Right atrium auricular region (tissue), 2 donors: ENCODE results near the gene KRT222. TPM values are rescaled to one million over a fixed set of nuclear protein-coding genes. Genes with fewer than 3 reads are reported as not detected.

Experiments used
- DNase-seq: peaks from one replicate; pipeline ENCODE4 v3.0.0-alpha.2; 2019; ENCODE audit warnings: low spot score
- H3K27ac ChIP-seq, 2 donors: fragments of 200-600 bp; sonication (generic); 1 replicate in 1 of 2; 2 replicates in 1 of 2; pipeline ENCODE4 v1.5.1; 2016 to 2019
- H3K27me3 ChIP-seq, 2 donors: fragments of 200-600 bp; sonication (generic); one replicate each; pipeline versions ENCODE4 v1.5.1 to v1.6.0; 2017 to 2019
- H3K36me3 ChIP-seq: fragments of 200-600 bp; sonication (generic); one replicate; pipeline ENCODE4 v1.5.1; 2016
- H3K4me1 ChIP-seq, 2 donors: fragments of 200-600 bp; sonication (generic); one replicate each; pipeline versions ENCODE4 v1.5.1 to v1.6.0; 2017 to 2019
- H3K4me3 ChIP-seq, 2 donors: fragments of 200-600 bp; sonication (generic); 1 replicate in 1 of 2; 2 replicates in 1 of 2; pipeline ENCODE4 v1.5.1; 2017 to 2019; ENCODE audit warnings: mild to moderate bottlenecking in 1 of 2, moderate library complexity in 1 of 2
- H3K9me3 ChIP-seq, 2 donors: fragments of 200-600 bp; sonication (generic); one replicate each; pipeline ENCODE4 v1.5.1; 2019
- CTCF ChIP-seq, 2 donors: fragments of 200-600 bp; sonication (generic); IDR thresholded peaks; one replicate each; pipeline ENCODE4 v1.5.1; 2019; ENCODE audit warnings: antibody characterized with exemption in 2 of 2
- total RNA-seq, 2 donors: library from RNA; depleted of rRNA; stranded (reverse); fragments of >200 nt; gene quantifications; one replicate each; pipeline ENCODE4 v1.1.0, GENCODE V29; 2016

Gene KRT222
- total RNA-seq, 2 donors from 2014 or later = 0.94 TPM; not detected in 1

- no peaks in the 10 kb centered on the region for H3K27me3 ChIP-seq
- no peaks in the 10 kb centered on the region for H3K36me3 ChIP-seq
These were observed 37.3 kb upstream of the KRT222 start for GRCh38 chr17:40702271-40702670.

GRCh38 chr17:40699853-40700252 lies 34.9 kb upstream of the KRT222 start:
- Histone ChIP-seq H3K4me3 (no peak overlapping the region), H3K27me3 (no peaks in the 10 kb centered on the region), H3K27ac (no peak overlapping the region), H3K36me3 (no peaks in the 10 kb centered on the region), H3K4me1 (no peaks in the 10 kb centered on the region), H3K9me3 (no peaks in the 10 kb centered on the region)
- no peak for TF ChIP-seq CTCF (IDR thresholded peaks at IDR 0.05)
- no peak for DNase-seq

More at GRCh38 chr17:40702271-40702670, 37.3 kb upstream of the KRT222 start:
- no peaks in the 10 kb centered on the region for H3K9me3 ChIP-seq
- no peaks in the 10 kb centered on the region for H3K4me1 ChIP-seq
- DNase-seq = no peak
- no peak overlapping the region for H3K4me3 ChIP-seq
- no peak overlapping the region for H3K27ac ChIP-seq
- no peak for TF ChIP-seq CTCF (IDR thresholded peaks at IDR 0.05)

- Histone ChIP-seq H3K27ac (no peak overlapping the region), H3K27me3 (no peaks in the 10 kb centered on the region), H3K4me3 (no peak overlapping the region), H3K4me1 (no peaks in the 10 kb centered on the region), H3K9me3 (no peaks in the 10 kb centered on the region), H3K36me3 (no peaks in the 10 kb centered on the region)
- TF ChIP-seq CTCF (IDR thresholded peaks at IDR 0.05) = no peak
- peak; percentile 63 for DNase-seq
These were observed 34.4 kb upstream of the KRT222 start for GRCh38 chr17:40699371-40699770.

DNA sequence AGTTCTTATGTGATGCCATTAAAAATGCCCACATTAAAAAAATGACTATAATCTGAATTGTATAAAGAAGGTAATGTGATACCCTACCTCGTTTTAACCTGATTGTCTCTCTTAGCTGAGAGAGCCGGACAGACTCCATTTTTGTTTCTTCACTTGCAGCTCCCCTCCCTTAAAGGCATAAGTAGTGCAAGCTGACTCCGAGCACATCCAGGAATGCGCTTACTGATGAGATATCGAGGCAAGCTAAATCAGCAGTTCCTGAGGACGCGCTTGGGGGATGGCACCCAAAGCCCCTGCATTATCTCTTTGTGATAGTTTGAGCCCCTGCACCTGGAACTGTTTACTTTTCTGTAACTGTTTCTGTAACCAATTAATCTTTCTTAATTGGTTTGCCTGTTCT lies 32.3 kb upstream of the KRT222 start:
- TF ChIP-seq CTCF (IDR thresholded peaks at IDR 0.05) = no peak
- no peaks in the 10 kb centered on the region for H3K27me3 ChIP-seq
- no peak for DNase-seq
- H3K9me3 ChIP-seq = no peaks in the 10 kb centered on the region
- no peaks in the 10 kb centered on the region for H3K36me3 ChIP-seq
- H3K4me3 ChIP-seq = no peak overlapping the region
- no peaks in the 10 kb centered on the region for H3K4me1 ChIP-seq
- H3K27ac ChIP-seq = no peak overlapping the region

DNA sequence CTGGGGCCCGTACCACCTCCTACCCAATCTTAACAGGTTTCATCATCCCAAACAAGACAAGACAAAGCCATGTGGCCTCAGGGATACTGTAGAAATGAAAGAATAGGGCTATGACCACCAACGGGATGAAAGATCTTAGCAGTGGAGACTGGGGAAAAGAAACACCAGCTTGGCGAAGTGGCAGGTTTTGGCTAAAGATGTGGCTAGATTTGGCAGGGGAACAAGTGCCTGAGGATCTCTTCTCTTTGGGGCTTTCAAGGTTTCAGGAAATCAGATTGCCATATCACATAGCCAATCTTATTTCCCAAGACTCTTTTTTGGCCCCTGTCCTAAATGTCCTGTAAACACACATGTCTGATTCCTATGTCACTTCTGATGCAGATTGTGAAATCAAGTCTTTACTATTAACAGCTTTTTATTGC lies 31.7 kb upstream of the KRT222 start:
- no peaks in the 10 kb centered on the region for H3K4me1 ChIP-seq
- no peak overlapping the region for H3K27ac ChIP-seq
- no peaks in the 10 kb centered on the region for H3K36me3 ChIP-seq
- no peak overlapping the region for H3K4me3 ChIP-seq
- no peak for TF ChIP-seq CTCF (IDR thresholded peaks at IDR 0.05)
- H3K27me3 ChIP-seq = no peaks in the 10 kb centered on the region
- no peak for DNase-seq
- no peaks in the 10 kb centered on the region for H3K9me3 ChIP-seq

- DNase-seq = no peak
These were observed 31.0 kb upstream of the KRT222 start for GRCh38 chr17:40695874-40696472.

More at GRCh38 chr17:40695874-40696472, 31.0 kb upstream of the KRT222 start:
- Histone ChIP-seq H3K9me3 (no peaks in the 10 kb centered on the region), H3K27me3 (no peaks in the 10 kb centered on the region), H3K36me3 (no peaks in the 10 kb centered on the region), H3K27ac (no peak overlapping the region), H3K4me3 (no peak overlapping the region), H3K4me1 (no peaks in the 10 kb centered on the region)
- no peak for TF ChIP-seq CTCF (IDR thresholded peaks at IDR 0.05)
